Neural progenitor cell (in vitro differentiated cells): ENCODE measurements around the gene KLHL26. TPM values are rescaled to one million over a fixed set of nuclear protein-coding genes. Genes with fewer than 3 reads are reported as not detected.

Experiments
- DNase-seq: peaks from one replicate; pipeline ENCODE4 v3.0.0-alpha.2; 2016; ENCODE audit warnings: low spot score
- H2AFZ ChIP-seq: fragments of 200-600 bp; sonication (generic); replicated peaks from 2 replicates; pipeline ENCODE4 v1.6.1; 2016; ENCODE audit warnings: antibody characterized with exemption
- H3F3A ChIP-seq: fragments of 200-600 bp; sonication (generic); 2 replicates; pipeline ENCODE4 v1.6.1; 2016; ENCODE audit warnings: antibody characterized with exemption, low read depth
- H3K27ac ChIP-seq: fragments of 200-600 bp; sonication (generic); 2 replicates; pipeline ENCODE4 v1.5.1; 2016; ENCODE audit warnings: mild to moderate bottlenecking
- H3K27me3 ChIP-seq: fragments of 200-600 bp; sonication (generic); 2 replicates; pipeline ENCODE4 v1.6.1; 2016; ENCODE audit warnings: mild to moderate bottlenecking, moderate library complexity
- H3K36me3 ChIP-seq: fragments of 200-600 bp; sonication (generic); 2 replicates; pipeline ENCODE4 v1.5.1; 2016
- H3K4me1 ChIP-seq: fragments of 200-600 bp; sonication (generic); 2 replicates; pipeline ENCODE4 v1.6.1; 2016; ENCODE audit warnings: mixed run types
- H3K4me2 ChIP-seq: fragments of 200-600 bp; sonication (generic); 2 replicates; pipeline ENCODE4 v1.6.1; 2016
- H3K4me3 ChIP-seq: fragments of 200-600 bp; sonication (generic); 2 replicates; pipeline ENCODE4 v1.5.1; 2016
- H3K79me2 ChIP-seq: fragments of 200-600 bp; sonication (generic); 2 replicates; pipeline ENCODE4 v1.6.1; 2016; ENCODE audit warnings: low read depth
- H3K9ac ChIP-seq: fragments of 200-600 bp; sonication (generic); 2 replicates; pipeline ENCODE4 v1.6.1; 2016
- H3K9me3 ChIP-seq: fragments of 200-600 bp; sonication (generic); 2 replicates; pipeline ENCODE4 v1.5.1; 2016; ENCODE audit warnings: low read depth
- H4K20me1 ChIP-seq: fragments of 200-600 bp; sonication (generic); 2 replicates; pipeline ENCODE4 v1.6.1; 2016; ENCODE audit warnings: low read depth
- H3K27ac Mint-ChIP-seq: 3 replicates; pipeline ENCODE4 v1.8.0; 2021; ENCODE audit warnings: mixed read lengths
- H3K27me3 Mint-ChIP-seq: 2 replicates; pipeline ENCODE4 v1.8.0; 2022; ENCODE audit warnings: low read depth, mild to moderate bottlenecking, inconsistent platforms, moderate library complexity, mixed read lengths; ENCODE audit not compliant: insufficient read depth
- H3K36me3 Mint-ChIP-seq: 3 replicates; pipeline ENCODE4 v1.8.0; 2021; ENCODE audit warnings: mixed read lengths
- H3K4me1 Mint-ChIP-seq: 3 replicates; pipeline ENCODE4 v1.8.0; 2021; ENCODE audit warnings: mixed read lengths
- H3K4me3 Mint-ChIP-seq: 3 replicates; pipeline ENCODE4 v1.8.0; 2021; ENCODE audit warnings: mild to moderate bottlenecking, moderate library complexity, mixed read lengths
- H3K9me3 Mint-ChIP-seq: 3 replicates; pipeline ENCODE4 v1.8.0; 2020; ENCODE audit warnings: mixed read lengths
- CTCF ChIP-seq: fragments of 200-600 bp; sonication (generic); IDR thresholded peaks from 2 replicates; pipeline ENCODE4 v1.5.1; 2017; ENCODE audit warnings: antibody characterized with exemption, mild to moderate bottlenecking
- EZH2 ChIP-seq: fragments of 200-600 bp; sonication (generic); IDR thresholded peaks from 2 replicates; pipeline ENCODE4 v1.6.1; 2017; ENCODE audit warnings: antibody characterized with exemption, mild to moderate bottlenecking, moderate library complexity
- EZH2phosphoT487 ChIP-seq: fragments of 200-600 bp; sonication (generic); IDR thresholded peaks from 2 replicates; pipeline ENCODE4 v1.6.1; 2017; ENCODE audit warnings: antibody characterized with exemption
- total RNA-seq: library from RNA; depleted of rRNA; stranded (reverse); fragments of >200 nt; gene quantifications from 2 replicates; pipeline ENCODE4 v1.2.3, GENCODE V29; 2015; ENCODE audit warnings: low replicate concordance

KLHL26 gene
- total RNA-seq, 1 donor from 2014 or later, result 5.8 TPM

GRCh38 chr19:18654469-18654868 is 17.6 kb downstream of the KLHL26 start:
- H3K4me3 Mint-ChIP-seq, result no peak overlapping the region
- no peaks in the 10 kb centered on the region for H3K9me3 ChIP-seq
- peaks cover 74% of the 10 kb centered on the region for H4K20me1 ChIP-seq
- DNase-seq, result no peak
- H3K4me2 ChIP-seq, result no peak overlapping the region
- H3K9ac ChIP-seq, result no peak overlapping the region
- no peak overlapping the region for H3K4me3 ChIP-seq
- peak overlapping the region; percentile 8 for H3K27ac Mint-ChIP-seq
- H3K36me3 ChIP-seq, result no peaks in the 10 kb centered on the region
- peaks cover 4% of the 10 kb centered on the region for H3K36me3 Mint-ChIP-seq
- H3K9me3 Mint-ChIP-seq, result no peaks in the 10 kb centered on the region
- peaks cover 7% of the 10 kb centered on the region for H3K27me3 Mint-ChIP-seq
- H3K4me1 ChIP-seq, result peaks cover 18% of the 10 kb centered on the region
- no peaks in the 10 kb centered on the region for H3F3A ChIP-seq
- no peaks in the 10 kb centered on the region for H3K79me2 ChIP-seq
- no peaks in the 10 kb centered on the region for H3K27me3 ChIP-seq
- no peak overlapping the region for H3K27ac ChIP-seq
- no peak for TF ChIP-seq EZH2phosphoT487
- no peak overlapping the region for H2AFZ ChIP-seq
- H3K4me1 Mint-ChIP-seq, result peaks cover 63% of the 10 kb centered on the region

DNA sequence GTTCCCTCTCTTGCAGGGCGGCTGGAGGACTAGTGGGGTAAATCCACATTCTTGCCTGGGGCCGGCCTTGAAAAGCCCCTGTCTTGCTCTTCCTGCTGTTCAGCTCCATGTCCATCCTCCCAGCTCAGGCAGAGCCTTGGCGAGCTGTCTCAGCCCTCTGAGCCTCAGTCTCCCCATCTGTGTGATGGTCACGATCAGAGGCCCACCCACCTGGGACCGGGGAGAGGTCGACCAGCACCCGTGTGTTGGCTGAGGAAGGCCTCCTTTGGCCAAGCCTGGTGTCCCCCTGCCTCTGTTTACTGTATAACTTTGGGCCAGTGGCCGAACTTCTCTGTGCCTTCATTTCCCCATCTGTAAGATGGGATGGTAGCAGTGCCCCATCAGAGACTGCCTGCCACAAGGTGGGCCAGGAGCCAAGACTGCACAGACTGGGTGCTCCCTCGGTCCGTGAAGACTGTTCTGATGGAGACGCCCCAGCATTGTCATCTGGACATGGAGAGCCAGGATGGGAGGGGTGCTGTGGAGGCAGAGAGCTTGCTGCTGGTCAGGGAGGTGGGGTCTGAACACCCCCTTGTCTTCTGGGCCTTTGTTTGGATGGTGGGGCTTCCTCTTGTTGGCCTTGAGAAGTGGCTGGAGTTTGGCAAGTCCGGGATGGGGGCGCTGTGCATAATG is 18.5 kb downstream of the KLHL26 start:
- H3K27ac ChIP-seq, result no peak overlapping the region
- H3K9me3 ChIP-seq, result no peaks in the 10 kb centered on the region
- H3K4me1 Mint-ChIP-seq, result peaks cover 58% of the 10 kb centered on the region
- no peaks in the 10 kb centered on the region for H3K79me2 ChIP-seq
- H3K4me3 ChIP-seq, result no peak overlapping the region
- no peak overlapping the region for H3K9ac ChIP-seq
- H3K4me3 Mint-ChIP-seq, result no peak overlapping the region
- H3K36me3 Mint-ChIP-seq, result peaks cover 4% of the 10 kb centered on the region
- H3K27me3 Mint-ChIP-seq, result peaks cover 7% of the 10 kb centered on the region
- H3K36me3 ChIP-seq, result no peaks in the 10 kb centered on the region
- TF ChIP-seq EZH2 (no peak), EZH2phosphoT487 (no peak), CTCF (no peak)
- no peaks in the 10 kb centered on the region for H3K27me3 ChIP-seq
- no peaks in the 10 kb centered on the region for H3F3A ChIP-seq
- no peak for DNase-seq
- peaks cover 74% of the 10 kb centered on the region for H4K20me1 ChIP-seq
- peaks cover 20% of the 10 kb centered on the region for H3K4me1 ChIP-seq
- no peaks in the 10 kb centered on the region for H3K9me3 Mint-ChIP-seq
- no peak overlapping the region for H2AFZ ChIP-seq
- H3K4me2 ChIP-seq, result no peak overlapping the region
- peak overlapping the region; percentile 76 for H3K27ac Mint-ChIP-seq

- no peak for TF ChIP-seq EZH2
- TF ChIP-seq CTCF, result no peak
- no peak for TF ChIP-seq EZH2phosphoT487
- H3K9ac ChIP-seq, result no peak overlapping the region
- no peaks in the 10 kb centered on the region for H3K79me2 ChIP-seq
- no peak overlapping the region for H3K4me2 ChIP-seq
- peaks cover 15% of the 10 kb centered on the region for H3K4me1 ChIP-seq
- H3K4me3 ChIP-seq, result no peak overlapping the region
- DNase-seq, result no peak
- no peak overlapping the region for H2AFZ ChIP-seq
- no peaks in the 10 kb centered on the region for H3K9me3 ChIP-seq
- H3F3A ChIP-seq, result no peaks in the 10 kb centered on the region
- H3K36me3 ChIP-seq, result no peaks in the 10 kb centered on the region
- Mint-ChIP-seq H3K27ac (no peak overlapping the region), H3K4me1 (peaks cover 52% of the 10 kb centered on the region), H3K36me3 (peaks cover 7% of the 10 kb centered on the region), H3K27me3 (peaks cover 7% of the 10 kb centered on the region), H3K9me3 (no peaks in the 10 kb centered on the region), H3K4me3 (no peak overlapping the region)
- no peak overlapping the region for H3K27ac ChIP-seq
- no peaks in the 10 kb centered on the region for H3K27me3 ChIP-seq
- H4K20me1 ChIP-seq, result peaks cover 74% of the 10 kb centered on the region
Observed at GRCh38 chr19:18656337-18657086, 19.7 kb downstream of the KLHL26 start.
